GM19397 (cell line): Measurements from ENCODE around the gene NTRK3.

Experiments
- ATAC-seq: cut with Tn5 transposase; IDR thresholded peaks from one replicate; pipeline ENCODE4 v1.9.1; 2021; ENCODE audit warnings: mild to moderate bottlenecking, moderate library complexity; ENCODE audit not compliant: unreplicated experiment

NTRK3 gene

GRCh38 chr15:88232771-88233201 lies 23.8 kb downstream of the NTRK3 start:
- no peak for ATAC-seq

- ATAC-seq: no peak
Measured at GRCh38 chr15:88231909-88232644, 24.5 kb downstream of the NTRK3 start.

GRCh38 chr15:88230823-88231222 lies 25.7 kb downstream of the NTRK3 start:
- ATAC-seq: no peak

GRCh38 chr15:88225461-88225860 lies 31.1 kb downstream of the NTRK3 start:
- ATAC-seq: no peak

GRCh38 chr15:88223084-88223483 lies 33.5 kb downstream of the NTRK3 start:
- no peak for ATAC-seq

- no peak for ATAC-seq
Measured at GRCh38 chr15:88221836-88222235, 34.7 kb downstream of the NTRK3 start.

- no peak for ATAC-seq
Measured at GRCh38 chr15:88220443-88221335, 35.9 kb downstream of the NTRK3 start.

GRCh38 chr15:88219623-88220022 lies 36.9 kb downstream of the NTRK3 start:
- ATAC-seq: no peak

- ATAC-seq: no peak
Measured at GRCh38 chr15:88218557-88219221, 37.9 kb downstream of the NTRK3 start.

GRCh38 chr15:88215066-88215648 lies 41.4 kb downstream of the NTRK3 start:
- no peak for ATAC-seq

GRCh38 chr15:88209111-88209510 lies 47.4 kb downstream of the NTRK3 start:
- ATAC-seq: no peak

- no peak for ATAC-seq
Measured at GRCh38 chr15:88208396-88208795, 48.1 kb downstream of the NTRK3 start.

- no peak for ATAC-seq
Measured at GRCh38 chr15:88207565-88207964, 49.0 kb downstream of the NTRK3 start.

GRCh38 chr15:88204584-88204983 lies 52.0 kb downstream of the NTRK3 start:
- no peak for ATAC-seq

GRCh38 chr15:88202231-88202630 lies 54.3 kb downstream of the NTRK3 start:
- ATAC-seq: no peak

GRCh38 chr15:88201207-88201606 lies 55.3 kb downstream of the NTRK3 start:
- no peak for ATAC-seq

- ATAC-seq: no peak
Measured at GRCh38 chr15:88196961-88197360, 59.6 kb downstream of the NTRK3 start.

GRCh38 chr15:88194162-88194561 lies 62.4 kb downstream of the NTRK3 start:
- no peak for ATAC-seq

GRCh38 chr15:88193415-88193814 lies 63.1 kb downstream of the NTRK3 start:
- ATAC-seq: no peak

GRCh38 chr15:88191812-88192165 lies 64.8 kb downstream of the NTRK3 start:
- ATAC-seq: no peak

GRCh38 chr15:88190232-88190631 lies 66.3 kb downstream of the NTRK3 start:
- ATAC-seq: no peak
